Measurements from ENCODE around the gene MOCS1. TPM values are rescaled to one million over a fixed set of nuclear protein-coding genes. Genes with fewer than 3 reads are reported as not detected.

Gene MOCS1
- total and polyA plus RNA-seq, 2 experiments from 2014 or later, result 17.2 to 28.1 TPM

DNA sequence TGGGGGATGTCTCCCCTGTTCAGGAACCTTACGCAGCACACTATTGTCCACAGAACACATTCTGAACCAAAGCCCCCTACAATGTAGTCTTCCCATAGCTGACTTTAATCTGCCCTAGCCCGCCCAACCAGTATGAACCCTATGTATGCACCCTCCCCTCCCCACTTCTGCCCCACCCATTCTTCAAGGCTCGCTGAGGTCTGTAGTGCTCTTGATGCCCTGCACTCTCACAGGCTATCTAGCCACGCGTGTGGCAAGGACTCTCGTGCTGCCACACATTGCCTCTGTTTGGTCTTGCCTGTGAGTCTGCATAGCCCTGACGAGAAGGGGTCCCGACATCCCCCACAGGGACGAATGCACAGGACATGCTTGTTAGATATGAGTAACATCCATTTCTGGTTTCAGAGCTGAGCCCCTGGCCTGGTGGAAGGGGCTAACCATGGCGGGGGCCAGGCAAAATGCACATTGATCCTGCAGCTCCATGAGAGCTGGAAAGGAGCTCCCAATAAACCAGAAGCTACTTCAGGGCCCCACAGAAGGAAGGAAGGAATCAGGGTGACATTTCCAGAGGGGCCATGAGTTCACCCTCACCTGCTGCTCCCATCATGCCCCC is 22.6 kb downstream of the MOCS1 start:
- H3K79me2 ChIP-seq (replicated peaks; ENCODE audit: insufficient read depth), result no peaks in the 10 kb centered on the region
- no peak overlapping the region for H2AFZ ChIP-seq
- no peaks in the 10 kb centered on the region for H4K20me1 ChIP-seq (replicated peaks; ENCODE audit: insufficient read depth)
- H3K4me3 Mint-ChIP-seq, result no peak overlapping the region
- H3K36me3 Mint-ChIP-seq (ENCODE audit: low read depth), result peaks cover 26% of the 10 kb centered on the region
- no peaks in the 10 kb centered on the region for H3K27me3 ChIP-seq (ENCODE audit: insufficient read depth)
- H3K4me1 ChIP-seq (ENCODE audit: insufficient read depth), result no peaks in the 10 kb centered on the region
- H3K27ac Mint-ChIP-seq, result no peak overlapping the region
- H3K27me3 Mint-ChIP-seq (ENCODE audit: insufficient read depth, low read depth, poor library complexity), result no peaks in the 10 kb centered on the region
- H3K9me3 Mint-ChIP-seq, result no peaks in the 10 kb centered on the region
- H3K4me2 ChIP-seq, result no peak overlapping the region
- ATAC-seq (no peak), DNase-seq (ENCODE audit: low spot score) (no peak)
- no peaks in the 10 kb centered on the region for H3K36me3 ChIP-seq (ENCODE audit: insufficient read depth)
- no peak overlapping the region for H3K4me3 ChIP-seq
- H3K4me1 Mint-ChIP-seq, result 0 out of 3 replicates have a peak, but pooled peaks cover 3% of the 10 kb centered on the region
- H3K27ac ChIP-seq (ENCODE audit: low read depth), result no peak overlapping the region
- no peaks in the 10 kb centered on the region for H3F3A ChIP-seq (replicated peaks; ENCODE audit: low read depth)
- TF ChIP-seq ZNF331 (CRISPR knock-in tag; IDR thresholded peaks at IDR 0.05; ENCODE audit: low read depth) (no peak), EZH2 (IDR thresholded peaks at IDR 0.05; ENCODE audit: low read depth, unreplicated experiment) (no peak), CREB1 (CRISPR knock-in tag; IDR thresholded peaks at IDR 0.05; ENCODE audit: low read depth) (no peak), EZH2phosphoT487 (IDR thresholded peaks at IDR 0.05; ENCODE audit: unreplicated experiment) (no peak), ZNF114 (CRISPR knock-in tag; IDR thresholded peaks at IDR 0.05) (no peak), NANOG (IDR thresholded peaks at IDR 0.05; ENCODE audit: borderline replicate concordance) (no peak), STAT1 (IDR thresholded peaks at IDR 0.05; ENCODE audit: unreplicated experiment) (no peak), JUNB (IDR thresholded peaks at IDR 0.05; ENCODE audit: unreplicated experiment) (no peak), ETS1 (IDR thresholded peaks at IDR 0.05) (no peak), POLR2AphosphoS5 (IDR thresholded peaks at IDR 0.05; ENCODE audit: low read depth) (no peak), REST (IDR thresholded peaks at IDR 0.05; ENCODE audit: unreplicated experiment) (no peak)
- TF ChIP-seq, protein P1, sequence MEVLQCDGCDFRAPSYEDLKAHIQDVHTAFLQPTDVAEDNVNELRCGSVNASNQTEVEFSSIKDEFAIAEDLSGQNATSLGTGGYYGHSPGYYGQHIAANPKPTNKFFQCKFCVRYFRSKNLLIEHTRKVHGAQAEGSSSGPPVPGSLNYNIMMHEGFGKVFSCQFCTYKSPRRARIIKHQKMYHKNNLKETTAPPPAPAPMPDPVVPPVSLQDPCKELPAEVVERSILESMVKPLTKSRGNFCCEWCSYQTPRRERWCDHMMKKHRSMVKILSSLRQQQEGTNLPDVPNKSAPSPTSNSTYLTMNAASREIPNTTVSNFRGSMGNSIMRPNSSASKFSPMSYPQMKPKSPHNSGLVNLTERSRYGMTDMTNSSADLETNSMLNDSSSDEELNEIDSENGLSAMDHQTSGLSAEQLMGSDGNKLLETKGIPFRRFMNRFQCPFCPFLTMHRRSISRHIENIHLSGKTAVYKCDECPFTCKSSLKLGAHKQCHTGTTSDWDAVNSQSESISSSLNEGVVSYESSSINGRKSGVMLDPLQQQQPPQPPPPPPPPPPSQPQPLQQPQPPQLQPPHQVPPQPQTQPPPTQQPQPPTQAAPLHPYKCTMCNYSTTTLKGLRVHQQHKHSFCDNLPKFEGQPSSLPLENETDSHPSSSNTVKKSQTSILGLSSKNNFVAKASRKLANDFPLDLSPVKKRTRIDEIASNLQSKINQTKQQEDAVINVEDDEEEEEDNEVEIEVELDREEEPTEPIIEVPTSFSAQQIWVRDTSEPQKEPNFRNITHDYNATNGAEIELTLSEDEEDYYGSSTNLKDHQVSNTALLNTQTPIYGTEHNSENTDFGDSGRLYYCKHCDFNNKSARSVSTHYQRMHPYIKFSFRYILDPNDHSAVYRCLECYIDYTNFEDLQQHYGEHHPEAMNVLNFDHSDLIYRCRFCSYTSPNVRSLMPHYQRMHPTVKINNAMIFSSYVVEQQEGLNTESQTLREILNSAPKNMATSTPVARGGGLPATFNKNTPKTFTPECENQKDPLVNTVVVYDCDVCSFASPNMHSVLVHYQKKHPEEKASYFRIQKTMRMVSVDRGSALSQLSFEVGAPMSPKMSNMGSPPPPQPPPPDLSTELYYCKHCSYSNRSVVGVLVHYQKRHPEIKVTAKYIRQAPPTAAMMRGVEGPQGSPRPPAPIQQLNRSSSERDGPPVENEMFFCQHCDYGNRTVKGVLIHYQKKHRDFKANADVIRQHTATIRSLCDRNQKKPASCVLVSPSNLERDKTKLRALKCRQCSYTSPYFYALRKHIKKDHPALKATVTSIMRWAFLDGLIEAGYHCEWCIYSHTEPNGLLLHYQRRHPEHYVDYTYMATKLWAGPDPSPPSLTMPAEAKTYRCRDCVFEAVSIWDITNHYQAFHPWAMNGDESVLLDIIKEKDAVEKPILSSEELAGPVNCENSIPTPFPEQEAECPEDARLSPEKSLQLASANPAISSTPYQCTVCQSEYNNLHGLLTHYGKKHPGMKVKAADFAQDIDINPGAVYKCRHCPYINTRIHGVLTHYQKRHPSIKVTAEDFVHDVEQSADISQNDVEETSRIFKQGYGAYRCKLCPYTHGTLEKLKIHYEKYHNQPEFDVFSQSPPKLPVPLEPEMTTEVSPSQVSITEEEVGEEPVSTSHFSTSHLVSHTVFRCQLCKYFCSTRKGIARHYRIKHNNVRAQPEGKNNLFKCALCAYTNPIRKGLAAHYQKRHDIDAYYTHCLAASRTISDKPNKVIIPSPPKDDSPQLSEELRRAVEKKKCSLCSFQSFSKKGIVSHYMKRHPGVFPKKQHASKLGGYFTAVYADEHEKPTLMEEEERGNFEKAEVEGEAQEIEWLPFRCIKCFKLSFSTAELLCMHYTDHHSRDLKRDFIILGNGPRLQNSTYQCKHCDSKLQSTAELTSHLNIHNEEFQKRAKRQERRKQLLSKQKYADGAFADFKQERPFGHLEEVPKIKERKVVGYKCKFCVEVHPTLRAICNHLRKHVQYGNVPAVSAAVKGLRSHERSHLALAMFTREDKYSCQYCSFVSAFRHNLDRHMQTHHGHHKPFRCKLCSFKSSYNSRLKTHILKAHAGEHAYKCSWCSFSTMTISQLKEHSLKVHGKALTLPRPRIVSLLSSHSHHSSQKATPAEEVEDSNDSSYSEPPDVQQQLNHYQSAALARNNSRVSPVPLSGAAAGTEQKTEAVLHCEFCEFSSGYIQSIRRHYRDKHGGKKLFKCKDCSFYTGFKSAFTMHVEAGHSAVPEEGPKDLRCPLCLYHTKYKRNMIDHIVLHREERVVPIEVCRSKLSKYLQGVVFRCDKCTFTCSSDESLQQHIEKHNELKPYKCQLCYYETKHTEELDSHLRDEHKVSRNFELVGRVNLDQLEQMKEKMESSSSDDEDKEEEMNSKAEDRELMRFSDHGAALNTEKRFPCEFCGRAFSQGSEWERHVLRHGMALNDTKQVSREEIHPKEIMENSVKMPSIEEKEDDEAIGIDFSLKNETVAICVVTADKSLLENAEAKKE (CRISPR knock-in tag; IDR thresholded peaks at IDR 0.05), result no peak
- TF ChIP-seq, protein P2, sequence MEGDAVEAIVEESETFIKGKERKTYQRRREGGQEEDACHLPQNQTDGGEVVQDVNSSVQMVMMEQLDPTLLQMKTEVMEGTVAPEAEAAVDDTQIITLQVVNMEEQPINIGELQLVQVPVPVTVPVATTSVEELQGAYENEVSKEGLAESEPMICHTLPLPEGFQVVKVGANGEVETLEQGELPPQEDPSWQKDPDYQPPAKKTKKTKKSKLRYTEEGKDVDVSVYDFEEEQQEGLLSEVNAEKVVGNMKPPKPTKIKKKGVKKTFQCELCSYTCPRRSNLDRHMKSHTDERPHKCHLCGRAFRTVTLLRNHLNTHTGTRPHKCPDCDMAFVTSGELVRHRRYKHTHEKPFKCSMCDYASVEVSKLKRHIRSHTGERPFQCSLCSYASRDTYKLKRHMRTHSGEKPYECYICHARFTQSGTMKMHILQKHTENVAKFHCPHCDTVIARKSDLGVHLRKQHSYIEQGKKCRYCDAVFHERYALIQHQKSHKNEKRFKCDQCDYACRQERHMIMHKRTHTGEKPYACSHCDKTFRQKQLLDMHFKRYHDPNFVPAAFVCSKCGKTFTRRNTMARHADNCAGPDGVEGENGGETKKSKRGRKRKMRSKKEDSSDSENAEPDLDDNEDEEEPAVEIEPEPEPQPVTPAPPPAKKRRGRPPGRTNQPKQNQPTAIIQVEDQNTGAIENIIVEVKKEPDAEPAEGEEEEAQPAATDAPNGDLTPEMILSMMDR (conservative IDR thresholded peaks at IDR 0.05; ENCODE audit: low read depth in 2 of 2), result no peak
- no peaks in the 10 kb centered on the region for H3K9me2 ChIP-seq (ENCODE audit: insufficient read depth)
